NCI-H1436 treated with DMSO at 0.1 percent for 48 hours (cell line): ENCODE results near the gene TMEM187.
"Not testable (repeated sequence)": the region's sequence is repeated elsewhere in the genome, so short reads cannot be mapped to it uniquely, and the experiment has no call there.

Experiments
- DNase-seq: peaks from one replicate; lab custom pipeline; 2025; lab: John Stamatoyannopoulos, UW

Gene TMEM187

GRCh38 chrX:153971450-153972367 lies 845 bp upstream of the TMEM187 start, which contains the start of gene HCFC1:
TSS of gene HCFC1 (minus strand) at chrX:153971818. CDS start at chrX:153970840, 978 bp downstream.
- DNase-seq: peak; percentile 50

GRCh38 chrX:153973127-153974002 lies 811 bp downstream of the TMEM187 start:
- DNase-seq: peak; percentile 19

- DNase-seq: no peak
Measured at GRCh38 chrX:153974003-153974725, 1.6 kb downstream of the TMEM187 start.

- DNase-seq: no peak
Measured at GRCh38 chrX:153974726-153975286, 2.3 kb downstream of the TMEM187 start.

GRCh38 chrX:153980394-153980793 lies 7.8 kb downstream of the TMEM187 start:
- DNase-seq: not testable (repeated sequence)

- DNase-seq: no peak
Measured at GRCh38 chrX:153981231-153981630, 8.7 kb downstream of the TMEM187 start.

GRCh38 chrX:153981771-153982533 lies 9.4 kb downstream of the TMEM187 start:
- DNase-seq: no peak

GRCh38 chrX:153983321-153983801 lies 10.8 kb downstream of the TMEM187 start:
- DNase-seq: no peak

GRCh38 chrX:153984351-153985178 lies 12.0 kb downstream of the TMEM187 start:
- no peak for DNase-seq

- DNase-seq: no peak
Measured at GRCh38 chrX:153988493-153988892, 15.9 kb downstream of the TMEM187 start.

GRCh38 chrX:153989973-153990655 lies 17.6 kb downstream of the TMEM187 start:
- DNase-seq: no peak

GRCh38 chrX:153991013-153991580 lies 18.5 kb downstream of the TMEM187 start:
- DNase-seq: no peak

- no peak for DNase-seq
Measured at GRCh38 chrX:153992180-153992579, 19.6 kb downstream of the TMEM187 start.

GRCh38 chrX:153993079-153993478 lies 20.5 kb downstream of the TMEM187 start:
- DNase-seq: no peak

- no peak for DNase-seq
Measured at GRCh38 chrX:153993978-153994377, 21.4 kb downstream of the TMEM187 start.

- not testable (repeated sequence) for DNase-seq
Measured at GRCh38 chrX:153994398-153994797, 21.8 kb downstream of the TMEM187 start.

- DNase-seq: no peak
Measured at GRCh38 chrX:153995504-153995903, 22.9 kb downstream of the TMEM187 start.

- DNase-seq: no peak
Measured at GRCh38 chrX:153999359-154000037, 26.9 kb downstream of the TMEM187 start.
